HS-27A (cell line): ENCODE results near the gene MSRB1.

ENCODE experiments used
- DNase-seq: peaks from one replicate; pipeline ENCODE4 v3.0.0-alpha.2; 2012; ENCODE audit warnings: low read depth, missing footprints

MSRB1 gene

GRCh38 chr16:1942810-1943726, at the start of gene MSRB1:
TSS of gene MSRB1 (minus strand) at chr16:1943199. CDS start at chr16:1943156, 43 bp downstream.
- peak; percentile 71 for DNase-seq

DNA sequence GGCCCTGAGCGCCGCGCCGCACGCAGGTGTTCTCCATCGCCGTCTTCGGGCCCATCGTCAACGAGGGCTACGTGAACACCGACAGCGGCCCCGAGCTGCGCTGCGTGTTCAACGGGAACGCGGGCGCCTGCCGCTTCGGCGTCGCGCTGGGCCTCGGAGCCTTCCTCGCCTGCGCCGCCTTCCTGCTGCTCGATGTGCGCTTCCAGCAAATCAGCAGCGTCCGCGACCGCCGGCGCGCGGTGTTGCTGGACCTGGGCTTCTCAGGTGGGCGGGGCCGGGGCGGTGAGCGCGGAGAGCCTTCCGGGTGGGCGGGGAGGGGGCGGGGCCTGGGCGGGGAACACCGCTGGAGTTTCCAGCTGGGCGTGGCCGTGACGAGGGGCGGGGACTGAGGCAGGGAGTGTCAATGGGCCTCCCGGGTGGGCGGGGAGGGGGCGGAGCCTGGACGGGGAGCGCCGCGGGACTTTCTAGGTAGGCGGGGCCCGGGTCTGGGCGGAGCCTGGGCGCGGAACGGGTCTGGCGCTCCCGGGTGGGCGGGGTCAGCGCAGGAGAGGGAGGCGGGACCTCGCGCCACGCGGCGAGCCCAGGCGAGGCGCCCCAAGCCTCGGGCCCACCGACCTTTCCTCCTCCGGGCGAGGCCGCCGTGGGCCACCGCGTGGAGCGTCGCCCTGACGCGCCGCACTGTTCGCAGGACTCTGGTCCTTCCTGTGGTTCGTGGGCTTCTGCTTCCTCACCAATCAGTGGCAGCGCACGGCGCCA, 49.1 kb upstream of the MSRB1 start:
- DNase-seq = no peak

- DNase-seq = no peak
These were observed 48.6 kb upstream of the MSRB1 start for GRCh38 chr16:1991588-1991947.

DNA sequence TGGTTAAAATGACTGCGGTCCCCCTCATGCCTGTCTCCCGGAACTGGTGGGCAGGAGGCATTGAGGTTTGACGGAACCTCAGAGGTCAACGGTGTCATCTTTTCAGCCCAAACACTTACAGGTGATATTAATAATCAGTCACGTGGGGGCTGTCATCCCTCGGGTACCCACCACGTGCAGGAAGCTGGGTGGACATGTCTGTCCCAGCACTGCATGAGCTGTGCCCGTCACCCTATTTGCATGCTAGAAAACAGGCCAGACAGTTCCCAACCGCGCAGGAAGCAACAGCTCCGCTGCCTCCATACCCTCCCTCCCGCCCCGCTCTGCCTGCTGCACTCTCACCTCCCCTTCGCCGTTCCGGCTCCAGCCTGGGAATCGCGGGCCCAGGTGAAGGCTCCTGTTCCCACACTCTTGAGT, 48.1 kb upstream of the MSRB1 start:
- DNase-seq = no peak

DNA sequence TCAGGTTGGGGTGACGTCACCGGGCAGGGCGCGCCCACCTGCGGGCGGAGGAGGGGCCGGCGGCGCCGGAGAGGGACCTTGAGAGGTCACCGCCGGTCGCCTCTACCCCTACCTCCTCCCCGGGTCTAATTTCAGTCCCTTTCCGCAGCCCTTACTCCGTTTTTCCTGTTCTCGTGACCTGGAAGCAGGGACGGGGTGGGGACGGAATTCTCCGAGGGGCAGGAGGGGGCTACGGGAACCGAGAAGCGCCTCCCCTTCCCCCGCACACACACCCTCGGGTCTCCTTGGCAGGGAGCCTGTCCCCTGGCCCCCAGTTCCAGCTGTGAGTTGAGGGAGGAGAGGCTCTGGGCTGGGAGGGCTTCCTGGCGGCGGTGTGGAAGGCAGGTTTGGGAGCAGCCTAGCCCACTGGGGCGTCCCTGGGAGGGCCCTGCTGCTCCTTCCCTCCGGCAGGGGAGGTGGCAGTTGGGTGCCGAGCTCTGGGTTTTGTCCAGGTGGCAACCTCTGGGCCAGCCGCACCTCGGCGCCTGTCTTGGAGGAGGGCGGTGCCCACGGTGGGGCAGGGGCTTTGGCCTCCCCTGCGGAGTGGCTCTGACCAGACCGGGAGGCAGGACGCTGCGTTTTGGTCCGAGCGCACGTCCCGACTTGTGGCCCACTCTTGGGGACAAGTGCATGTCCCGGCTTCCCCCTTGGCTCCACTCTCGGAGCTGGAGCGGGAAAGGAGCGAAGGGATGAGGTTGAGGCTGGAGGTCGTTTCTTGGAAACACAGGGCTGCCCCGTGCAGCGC, 47.5 kb upstream of the MSRB1 start:
- DNase-seq = no peak

GRCh38 chr16:1990101-1990350, 47.0 kb upstream of the MSRB1 start:
- no peak for DNase-seq

DNA sequence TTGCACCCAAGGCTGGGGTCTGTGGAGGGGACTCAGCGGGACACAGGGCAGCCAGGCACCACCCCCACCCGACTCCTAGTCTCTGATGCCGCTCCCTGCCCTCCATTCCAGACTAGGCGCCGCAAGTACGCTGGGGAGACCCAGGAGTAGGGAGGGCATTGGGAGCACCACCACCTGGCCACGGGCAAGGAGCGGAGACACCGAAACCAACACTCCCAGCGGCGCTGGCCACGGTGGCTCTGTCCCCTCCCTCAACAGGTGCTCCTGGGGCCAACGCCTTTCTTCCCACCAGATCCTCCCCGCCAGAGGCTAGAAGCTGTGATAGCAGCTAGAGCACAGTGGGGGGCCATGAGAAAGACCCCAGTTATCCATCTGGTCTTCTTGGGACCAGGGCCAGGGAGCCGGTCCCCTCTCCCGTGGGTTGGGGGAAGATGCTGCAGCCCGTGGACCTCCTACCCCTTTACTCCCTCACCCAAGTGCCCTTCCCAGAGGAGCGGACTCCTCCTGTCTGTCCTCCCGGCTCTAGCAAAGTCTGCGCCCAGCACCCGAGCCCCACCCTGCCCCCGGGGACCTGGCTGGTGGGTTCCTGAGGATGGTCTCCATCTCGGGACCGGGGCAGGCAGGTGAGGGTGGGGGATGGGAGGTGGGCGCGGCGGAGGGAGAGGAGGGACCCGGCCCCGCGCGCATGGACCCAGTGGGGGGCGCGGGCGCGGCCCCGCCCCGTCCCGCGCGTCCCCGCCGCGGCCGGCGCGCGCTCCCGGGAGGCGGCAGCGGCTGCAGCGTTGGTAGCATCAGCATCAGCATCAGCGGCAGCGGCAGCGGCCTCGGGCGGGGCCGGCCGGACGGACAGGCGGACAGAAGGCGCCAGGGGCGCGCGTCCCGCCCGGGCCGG, 46.5 kb upstream of the MSRB1 start, which contains the start of gene SYNGR3:
Gene SYNGR3 (plus strand): TSS at position 762 of the 892 bp plus-strand sequence. CDS start 133 bp downstream, outside the sequence.
- no peak for DNase-seq

DNA sequence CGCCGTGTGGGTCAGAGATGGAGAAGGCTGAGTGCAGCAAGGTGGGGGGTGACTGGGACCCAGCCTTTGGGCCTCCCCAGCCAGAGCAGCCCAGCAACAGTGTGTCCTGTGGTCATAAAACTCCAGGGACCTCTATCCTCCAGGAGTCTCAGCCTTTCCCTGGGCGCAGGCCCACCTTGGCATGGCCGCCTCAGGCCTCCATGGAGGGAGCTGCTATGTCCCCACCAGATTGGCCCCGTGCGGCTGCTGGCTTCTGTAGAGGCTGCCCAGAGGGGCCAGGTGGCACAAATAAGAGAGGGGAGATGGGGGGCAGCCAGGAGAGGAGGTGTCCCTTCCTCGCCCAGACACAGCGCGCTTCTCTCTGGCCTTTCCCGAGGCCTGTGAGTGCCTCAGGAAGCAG, 44.2 kb upstream of the MSRB1 start:
- no peak for DNase-seq

GRCh38 chr16:1985466-1986150, 42.6 kb upstream of the MSRB1 start:
- no peak for DNase-seq

GRCh38 chr16:1984347-1985225, 41.6 kb upstream of the MSRB1 start:
- no peak for DNase-seq

DNA sequence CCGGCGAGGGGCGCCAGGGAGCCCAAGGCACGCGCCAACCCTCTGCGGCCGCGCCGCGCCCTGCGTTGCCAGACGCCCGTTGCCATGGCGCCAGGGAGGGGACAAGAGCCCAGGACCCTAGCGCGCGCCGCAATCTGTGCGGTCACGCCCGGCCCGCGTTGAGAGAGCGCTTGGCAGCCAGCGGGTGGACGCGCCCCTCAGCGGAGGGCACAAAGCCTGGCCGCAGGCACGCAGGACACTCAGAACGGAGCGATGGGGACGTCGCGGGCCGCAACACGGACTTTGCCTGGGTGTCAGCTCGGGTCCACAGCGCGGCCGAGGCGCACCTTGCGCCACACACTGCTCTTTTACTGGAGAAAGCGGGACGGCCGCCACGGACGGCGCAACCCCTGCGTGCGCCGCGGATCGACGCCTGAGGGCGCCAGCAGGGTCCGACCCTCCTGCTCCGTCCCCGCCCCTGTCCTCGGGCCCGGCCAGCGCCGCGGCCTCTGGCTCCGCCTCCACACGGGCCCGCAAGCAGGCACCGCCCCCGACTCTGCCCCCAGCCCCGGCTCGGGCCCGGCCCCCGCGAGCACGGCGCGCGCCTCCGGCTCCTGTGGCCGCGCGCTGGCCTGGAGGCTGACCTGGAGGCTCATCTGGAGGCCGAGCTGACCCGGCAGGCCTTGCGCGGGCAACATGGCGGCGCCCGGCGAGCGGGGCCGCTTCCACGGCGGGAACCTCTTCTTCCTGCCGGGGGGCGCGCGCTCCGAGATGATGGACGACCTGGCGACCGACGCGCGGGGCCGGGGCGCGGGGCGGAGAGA, 40.7 kb upstream of the MSRB1 start, which contains the start of gene GFER:
Gene GFER (plus strand): TSS at position 650 of the 803 bp plus-strand sequence. CDS start 26 bp downstream, at position 676.
- DNase-seq = no peak

DNA sequence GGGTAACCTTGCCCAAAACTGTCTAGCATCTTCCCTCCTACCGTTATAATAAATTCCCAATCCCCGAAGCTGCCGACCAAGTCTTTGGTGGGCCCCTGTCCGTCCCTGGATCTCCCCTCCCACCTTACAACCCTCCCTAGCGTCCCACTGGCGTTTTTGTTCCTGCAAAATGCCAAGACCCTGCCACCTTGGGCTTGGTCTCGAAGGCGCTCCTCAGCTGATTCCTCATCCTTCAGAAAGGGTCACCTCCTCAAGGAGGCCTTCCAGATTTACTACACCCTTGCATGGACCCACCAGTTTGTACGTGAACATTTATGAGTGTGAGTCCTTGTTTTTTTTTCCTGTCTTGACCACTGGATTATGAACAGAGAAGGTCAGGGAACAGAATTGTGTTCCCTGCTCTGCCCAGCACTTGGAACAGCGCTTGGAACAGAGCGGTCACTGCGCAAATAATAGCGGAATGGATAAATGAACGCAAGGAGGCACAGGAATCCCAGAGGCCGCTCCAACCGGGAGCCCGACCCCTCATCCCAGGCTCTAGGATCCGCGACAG, 40.1 kb upstream of the MSRB1 start:
- DNase-seq = no peak

- no peak for DNase-seq
These were observed 39.0 kb upstream of the MSRB1 start for GRCh38 chr16:1982013-1982433.

DNA sequence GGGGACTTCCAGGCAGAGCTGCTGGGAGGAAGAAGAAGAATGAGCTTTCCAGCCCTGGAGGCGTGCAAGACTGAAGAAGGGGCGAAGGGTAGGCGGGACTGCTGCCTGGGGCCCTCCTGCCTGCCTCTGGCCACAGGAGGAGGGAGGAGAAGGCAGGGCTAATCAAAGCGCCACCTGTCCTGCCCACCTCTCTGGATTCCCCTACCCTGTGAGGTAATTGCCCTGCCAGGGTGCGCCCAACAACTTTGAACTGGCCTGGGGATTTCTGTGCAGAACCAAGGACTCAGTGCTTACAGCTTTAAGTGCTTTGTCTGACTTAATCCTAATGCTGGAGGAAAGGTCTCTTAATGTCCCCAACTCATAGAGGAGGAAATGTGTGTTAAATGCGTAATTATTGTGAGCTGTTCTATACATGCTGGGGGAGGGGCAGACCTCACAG, 38.4 kb upstream of the MSRB1 start, which contains the start of gene NOXO1:
Gene NOXO1 (minus strand): TSS at position 72 of the 439 bp plus-strand sequence. CDS start 290 bp downstream, outside the sequence.
- no peak for DNase-seq

GRCh38 chr16:1980770-1981087, 37.7 kb upstream of the MSRB1 start:
- no peak for DNase-seq

GRCh38 chr16:1980030-1980769, 37.2 kb upstream of the MSRB1 start:
- DNase-seq = no peak

- DNase-seq = no peak
These were observed 36.5 kb upstream of the MSRB1 start for GRCh38 chr16:1979271-1980029.
